Measurements from ENCODE around the gene ADAMTS10.
"Not testable (repeated sequence)": the region's sequence is repeated elsewhere in the genome, so short reads cannot be mapped to it uniquely, and the experiment has no call there.

The ADAMTS10 gene

DNA sequence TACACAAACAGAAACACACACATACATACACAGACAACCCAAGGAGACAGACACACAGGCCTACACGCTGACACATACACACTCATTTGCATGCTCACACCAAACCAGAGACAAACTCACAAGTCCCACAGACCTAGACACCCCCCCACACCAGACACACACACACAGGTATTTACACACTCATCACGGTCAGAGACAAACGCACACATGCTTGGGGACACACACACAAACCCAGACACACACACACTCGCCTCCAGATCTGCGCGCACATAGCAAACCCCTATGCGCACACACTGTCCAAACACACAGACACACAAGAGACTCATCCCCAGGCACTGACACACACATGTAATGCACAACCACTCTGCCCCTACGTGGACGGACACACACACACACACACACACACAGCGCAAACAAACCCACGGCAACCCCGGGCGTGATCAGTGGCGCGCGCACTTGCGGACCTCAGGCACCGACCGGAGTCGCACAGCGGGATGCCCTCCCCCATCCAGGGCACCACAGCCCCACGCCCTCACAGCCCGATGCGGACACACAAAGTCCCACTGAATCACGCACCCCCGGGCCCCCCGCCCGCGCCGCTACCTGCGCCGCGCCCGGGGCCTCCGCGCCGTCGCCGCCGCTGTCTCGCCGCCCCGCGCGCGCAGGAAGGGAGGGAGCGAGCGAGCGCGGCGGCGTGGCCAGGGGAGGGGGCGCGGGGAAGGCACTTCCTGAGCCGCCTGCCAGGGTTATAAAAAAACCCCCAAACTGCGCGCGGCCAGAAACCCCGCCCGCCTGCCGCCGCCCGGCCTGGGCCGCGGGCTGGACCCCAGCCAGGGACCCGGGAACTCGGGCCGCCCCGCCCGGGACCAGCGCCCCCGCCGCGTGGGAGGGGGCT lies at the start of gene ADAMTS10:
TSS of gene ADAMTS10 (minus strand) at position 675 of the 895 bp plus-strand sequence. CDS start 5,005 bp downstream, outside the sequence.
- DNase-seq, result no peak

DNA sequence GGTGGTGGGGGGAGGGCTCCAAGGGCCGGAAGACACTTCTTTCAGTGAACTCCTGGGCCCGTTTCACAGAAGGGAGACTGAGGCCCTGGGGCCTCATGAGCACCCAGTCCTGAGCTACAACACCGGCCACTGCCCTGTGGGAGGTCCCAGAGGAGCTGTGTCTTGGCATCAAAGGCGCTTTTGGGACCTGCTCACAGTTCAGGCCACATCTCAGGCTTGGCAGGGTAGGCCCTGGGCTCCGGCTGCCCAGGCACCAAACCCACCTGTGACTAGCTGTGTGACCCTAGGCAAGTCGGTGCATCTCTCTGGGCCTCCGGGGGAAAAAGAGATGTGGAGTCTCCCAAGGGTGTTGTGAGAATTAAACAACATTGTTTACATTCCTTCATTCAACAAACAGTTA lies 49.4 kb upstream of the ADAMTS10 start:
- DNase-seq, result no peak

- no peak for DNase-seq
Observed at GRCh38 chr19:8657869-8658268, 47.4 kb upstream of the ADAMTS10 start.

- peak; percentile 38 for DNase-seq
Observed at GRCh38 chr19:8655340-8655709, 44.8 kb upstream of the ADAMTS10 start.

DNA sequence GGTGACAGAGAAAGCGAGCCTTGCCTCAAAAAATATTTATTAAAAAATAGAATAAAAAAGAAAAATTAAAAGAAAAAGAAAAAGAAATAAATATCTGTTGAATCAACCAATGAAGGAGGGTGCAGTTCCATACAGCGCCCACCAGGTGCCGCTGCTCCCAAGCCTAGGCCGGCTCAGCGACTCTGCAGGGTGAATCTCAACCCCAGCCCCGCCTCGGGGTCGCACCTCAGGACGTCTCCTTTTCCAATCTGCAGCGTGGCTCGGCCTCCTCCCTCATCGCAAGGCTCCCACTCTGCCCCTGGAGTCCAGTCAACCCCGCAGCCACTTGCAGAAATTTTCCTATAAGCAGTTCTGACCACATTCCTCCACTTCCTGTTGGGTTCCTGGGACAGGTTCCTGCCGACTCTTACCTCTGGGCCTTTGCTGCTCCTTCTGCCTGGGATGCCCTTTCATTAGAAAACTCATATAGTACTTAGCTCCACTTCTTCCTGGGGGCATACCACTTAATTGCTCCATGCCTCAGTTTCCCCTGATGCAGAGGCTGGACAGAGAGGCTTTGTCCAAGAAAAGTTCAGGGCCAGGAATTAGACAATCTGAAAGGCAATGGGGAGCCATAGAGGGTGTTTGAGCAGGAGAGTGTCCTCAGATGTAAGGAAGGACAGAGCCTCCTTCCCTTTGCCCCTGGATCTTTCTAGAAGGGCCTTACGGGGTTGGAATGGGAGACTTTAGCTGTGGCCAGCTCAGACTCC lies 44.2 kb upstream of the ADAMTS10 start:
- DNase-seq, result peak; percentile 58

DNA sequence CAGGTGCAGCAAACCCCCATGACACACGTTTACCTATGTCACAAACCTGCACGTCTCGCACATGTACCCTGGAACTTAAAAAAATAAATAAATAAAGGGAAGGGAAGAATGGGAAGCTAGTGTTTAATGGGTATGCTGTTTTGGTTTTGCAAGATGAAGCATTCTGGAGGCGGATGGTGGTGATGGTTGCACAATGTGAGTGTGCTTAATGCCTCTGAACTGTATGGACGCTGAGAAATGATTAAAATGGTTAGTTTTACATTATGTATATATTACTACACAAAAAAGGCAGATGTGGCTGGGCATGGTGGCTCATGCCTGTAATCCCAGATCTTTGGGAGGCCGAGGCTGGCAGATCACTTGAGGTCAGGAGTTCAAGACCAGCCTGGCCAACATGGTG lies 37.7 kb upstream of the ADAMTS10 start:
- DNase-seq, result no peak

- no peak for DNase-seq
Observed at GRCh38 chr19:8643860-8644653, 33.5 kb upstream of the ADAMTS10 start.

GRCh38 chr19:8642561-8642960 lies 32.0 kb upstream of the ADAMTS10 start:
- no peak for DNase-seq

GRCh38 chr19:8641908-8642547 lies 31.5 kb upstream of the ADAMTS10 start:
- DNase-seq, result no peak

DNA sequence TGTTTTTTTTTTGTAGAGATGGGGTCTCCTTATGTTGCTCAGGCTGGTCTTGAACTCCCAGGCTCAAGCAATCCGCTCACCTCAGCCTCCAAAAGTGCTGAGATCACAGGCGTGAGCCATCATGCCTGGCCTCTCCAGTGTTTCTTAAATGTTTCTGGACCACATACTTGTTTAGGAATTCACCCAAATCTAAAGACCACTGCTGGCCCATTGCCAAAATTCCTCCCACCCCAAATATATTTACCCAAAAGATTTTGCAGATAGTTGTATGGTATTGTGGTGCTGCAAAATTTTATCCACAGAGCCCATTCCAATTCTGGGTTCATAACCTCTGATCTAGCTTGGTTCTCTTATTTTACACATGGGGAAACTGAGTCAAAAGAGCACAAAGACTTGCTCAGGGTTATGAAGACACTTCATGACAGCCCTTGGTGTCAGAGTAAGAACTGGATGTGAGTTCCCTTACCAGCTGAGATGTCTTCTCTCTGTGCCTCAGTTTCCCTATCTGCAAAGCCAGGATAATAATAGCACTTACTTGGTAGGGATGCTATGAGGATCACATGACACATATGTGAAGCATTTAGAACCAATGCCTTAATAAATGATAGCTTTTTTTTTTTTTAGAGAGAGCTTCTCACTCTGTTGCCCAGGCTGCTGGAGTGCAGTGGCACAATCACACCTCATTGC lies 30.8 kb upstream of the ADAMTS10 start:
- no peak for DNase-seq

DNA sequence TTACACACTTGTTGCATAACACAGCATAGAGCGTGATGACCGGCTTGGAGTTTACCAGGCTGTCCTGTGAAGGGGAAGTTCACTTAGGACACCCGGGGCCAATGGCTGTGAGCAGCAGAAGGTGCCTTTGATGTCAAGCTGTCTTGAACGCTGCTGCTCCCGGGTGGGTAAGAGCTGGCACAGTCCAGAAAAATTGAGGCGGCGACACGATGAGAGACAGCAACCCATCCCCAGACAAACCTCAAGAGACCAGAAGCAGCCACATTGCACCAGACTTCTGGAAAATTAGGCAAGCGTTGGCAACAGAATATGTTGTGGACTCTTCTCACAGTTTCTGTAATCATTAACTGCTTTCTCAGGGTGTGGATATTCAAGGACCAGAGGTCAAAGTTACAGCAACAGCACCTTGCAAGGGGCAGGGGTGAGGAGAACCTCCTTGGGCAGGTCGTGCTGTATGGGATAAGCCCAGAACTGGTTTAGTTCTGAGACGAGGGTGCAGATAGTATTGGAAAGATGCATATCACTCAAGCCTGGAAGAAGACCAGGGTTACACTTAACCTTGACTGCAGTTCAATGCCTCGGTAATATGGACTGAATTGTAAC lies 30.0 kb upstream of the ADAMTS10 start:
- no peak for DNase-seq

GRCh38 chr19:8639821-8640401 lies 29.4 kb upstream of the ADAMTS10 start:
- no peak for DNase-seq

GRCh38 chr19:8638078-8638619 lies 27.6 kb upstream of the ADAMTS10 start:
- no peak for DNase-seq

DNA sequence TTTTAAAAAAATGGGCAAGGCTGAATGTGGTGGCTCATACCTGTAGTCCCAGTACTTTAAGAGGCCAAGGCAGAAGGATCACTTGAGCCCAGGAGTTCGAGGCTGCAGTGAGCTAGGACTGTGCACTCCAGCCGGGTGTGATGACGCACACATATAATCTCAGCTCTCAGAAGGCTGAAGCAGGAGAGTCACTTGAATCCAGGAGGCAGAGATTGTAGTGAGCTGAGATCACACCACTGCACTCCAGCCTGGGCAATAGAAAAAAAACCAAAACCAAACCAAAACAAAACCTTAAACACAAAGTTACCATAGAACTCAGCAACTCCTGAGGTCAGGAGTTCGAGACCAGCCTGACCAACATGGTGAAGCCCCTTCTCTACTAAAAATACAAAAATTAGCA lies 26.6 kb upstream of the ADAMTS10 start:
- DNase-seq, result not testable (repeated sequence)

DNA sequence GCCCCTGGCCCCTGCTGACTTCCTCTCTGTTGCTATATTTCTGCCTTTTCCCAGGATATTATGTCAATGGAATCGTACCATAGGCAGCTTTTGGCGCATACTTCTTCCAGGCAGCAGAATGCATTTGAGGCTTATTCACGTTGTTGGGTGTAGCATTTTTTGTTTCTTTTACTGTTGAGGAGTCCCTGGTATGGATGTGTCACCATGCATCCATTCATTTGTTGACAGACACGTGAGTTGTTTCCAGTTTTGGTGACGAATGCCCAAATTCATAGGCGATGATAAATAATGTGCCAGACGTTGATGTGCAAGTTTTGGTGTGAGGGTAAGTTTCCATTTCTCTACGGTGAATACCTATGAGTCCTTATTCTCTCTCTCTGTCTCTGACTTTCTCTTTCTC lies 24.9 kb upstream of the ADAMTS10 start:
- DNase-seq, result no peak

DNA sequence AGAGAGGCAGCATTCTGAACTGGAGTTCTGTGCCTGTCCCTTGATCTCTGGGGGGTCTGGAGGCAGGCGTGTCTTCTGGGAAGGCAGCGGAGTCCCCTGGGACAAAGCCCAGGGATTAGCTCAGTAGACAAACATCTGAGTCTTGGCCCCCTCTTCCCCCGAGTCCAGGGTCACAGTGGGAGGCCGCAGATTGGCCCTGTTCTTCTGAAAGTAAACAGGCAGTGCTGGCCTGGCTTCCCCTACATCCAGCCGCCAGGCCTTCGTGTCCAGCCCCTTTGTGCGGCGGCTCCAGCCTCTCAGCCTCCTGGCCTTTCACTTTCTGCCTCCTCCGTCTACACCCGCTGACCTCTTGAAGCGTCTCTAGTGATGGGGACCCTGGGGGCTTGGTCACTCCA lies 20.9 kb upstream of the ADAMTS10 start:
- DNase-seq, result no peak

DNA sequence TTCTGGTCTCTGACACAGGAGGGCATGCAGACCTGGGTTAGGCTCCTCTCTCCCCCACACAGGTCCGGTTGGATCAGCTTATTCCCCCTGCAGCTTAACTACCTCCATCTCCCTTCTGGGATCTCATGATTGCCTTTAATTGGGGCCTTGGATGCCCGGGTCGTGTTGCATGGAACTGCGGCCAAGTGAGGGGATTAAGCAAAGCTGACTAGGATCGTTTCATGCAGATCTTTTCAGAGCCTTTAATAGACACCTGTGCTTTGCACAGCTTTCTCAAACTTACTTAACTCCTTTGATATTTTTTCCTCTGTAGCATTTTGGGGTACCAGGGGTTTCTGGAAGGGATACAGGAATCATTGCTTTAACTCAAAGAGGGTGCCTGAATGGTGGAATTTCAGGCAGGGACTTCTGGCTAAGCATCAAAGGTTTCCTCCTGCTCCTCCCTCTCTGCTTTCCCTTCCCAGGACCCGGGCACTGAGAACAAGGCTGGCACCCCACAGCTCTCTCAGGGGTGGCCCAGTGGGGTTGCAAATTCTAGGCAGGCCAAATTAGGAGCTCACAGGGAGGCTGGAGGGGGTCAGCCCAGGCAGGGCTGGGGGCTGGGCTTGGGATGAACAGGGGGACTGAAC lies 20.4 kb upstream of the ADAMTS10 start:
- DNase-seq, result no peak

DNA sequence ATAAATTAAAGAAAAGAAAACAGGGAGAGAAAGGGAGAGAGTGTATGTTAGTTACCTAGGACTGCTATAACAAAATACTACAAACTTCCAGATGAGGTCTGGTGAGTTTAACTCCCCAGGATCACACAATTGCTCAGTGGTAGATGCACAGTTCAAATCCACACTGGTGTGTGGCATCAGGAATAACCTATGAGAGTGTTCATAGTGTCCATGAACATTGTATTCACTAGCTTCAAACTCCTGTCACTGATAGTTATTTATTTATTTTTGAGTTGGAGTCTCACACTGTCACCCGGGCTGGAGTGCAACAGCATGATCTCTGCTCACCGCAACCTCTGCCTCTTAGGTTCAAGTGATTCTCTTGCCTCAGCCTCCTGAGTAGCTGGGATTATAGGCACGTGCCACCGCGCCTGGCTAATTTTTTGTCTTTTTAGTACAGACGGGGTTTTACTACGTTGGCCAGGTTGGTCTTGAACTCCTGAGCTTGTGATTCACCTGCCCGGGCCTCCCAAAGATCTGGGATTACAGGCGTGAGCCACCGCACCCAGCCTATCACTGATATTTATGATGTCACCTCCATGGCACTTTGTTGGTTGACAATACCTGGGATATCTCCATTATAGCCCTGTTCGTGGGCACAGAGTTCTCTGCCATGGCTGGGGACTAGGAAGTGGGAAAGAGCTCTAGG lies 19.6 kb upstream of the ADAMTS10 start, which contains the start of gene NFILZ:
TSS of gene NFILZ (plus strand) at position 638 of the 688 bp plus-strand sequence. CDS start 46,133 bp downstream, outside the sequence.
- DNase-seq, result no peak

DNA sequence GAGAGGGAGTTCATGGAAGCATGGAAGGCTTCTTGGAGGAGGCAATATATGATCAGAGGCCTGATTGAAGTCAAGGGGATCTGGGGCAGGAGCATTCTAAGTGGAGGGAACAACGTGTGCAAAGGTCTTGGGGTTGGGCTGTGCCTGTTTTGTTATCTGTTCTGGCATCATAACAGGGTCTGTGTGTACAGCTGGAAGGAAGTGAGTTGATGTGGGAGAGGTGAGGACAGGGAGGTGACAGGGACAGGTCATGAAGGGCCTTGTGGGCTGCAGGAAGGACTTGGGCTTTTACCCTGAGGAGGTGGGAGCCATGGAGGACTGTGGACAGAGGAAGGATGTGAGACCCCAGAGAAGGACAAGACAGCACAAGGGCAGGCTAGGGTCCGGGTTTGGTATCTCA lies 18.7 kb upstream of the ADAMTS10 start:
- no peak for DNase-seq

DNA sequence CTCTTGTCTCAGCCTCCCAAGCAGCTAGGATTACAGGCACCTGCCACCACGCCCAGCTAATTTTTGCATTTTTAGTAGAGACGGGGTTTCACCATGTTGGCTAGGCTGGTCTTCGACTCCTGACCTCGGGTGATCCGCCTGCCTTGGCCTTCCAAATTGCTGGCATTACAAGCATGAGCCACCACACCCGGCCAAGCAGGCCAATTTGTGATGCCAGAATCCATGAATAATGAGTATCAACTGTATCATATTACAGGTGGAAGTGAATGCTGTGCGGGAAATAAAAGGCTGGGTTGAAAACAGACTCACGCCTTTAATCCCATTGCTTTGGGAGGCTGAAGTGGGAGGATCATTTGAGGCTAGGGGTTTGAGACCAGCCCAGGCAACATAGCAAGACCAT lies 16.3 kb upstream of the ADAMTS10 start:
- no peak for DNase-seq
